Measurements from ENCODE around the gene IFFO2.
A peak's percentile ranks its signal among the peaks of the same experiment; 100 is the strongest.
"Not testable (repeated sequence)": the region's sequence is repeated elsewhere in the genome, so short reads cannot be mapped to it uniquely, and the experiment has no call there.

Gene IFFO2

DNA sequence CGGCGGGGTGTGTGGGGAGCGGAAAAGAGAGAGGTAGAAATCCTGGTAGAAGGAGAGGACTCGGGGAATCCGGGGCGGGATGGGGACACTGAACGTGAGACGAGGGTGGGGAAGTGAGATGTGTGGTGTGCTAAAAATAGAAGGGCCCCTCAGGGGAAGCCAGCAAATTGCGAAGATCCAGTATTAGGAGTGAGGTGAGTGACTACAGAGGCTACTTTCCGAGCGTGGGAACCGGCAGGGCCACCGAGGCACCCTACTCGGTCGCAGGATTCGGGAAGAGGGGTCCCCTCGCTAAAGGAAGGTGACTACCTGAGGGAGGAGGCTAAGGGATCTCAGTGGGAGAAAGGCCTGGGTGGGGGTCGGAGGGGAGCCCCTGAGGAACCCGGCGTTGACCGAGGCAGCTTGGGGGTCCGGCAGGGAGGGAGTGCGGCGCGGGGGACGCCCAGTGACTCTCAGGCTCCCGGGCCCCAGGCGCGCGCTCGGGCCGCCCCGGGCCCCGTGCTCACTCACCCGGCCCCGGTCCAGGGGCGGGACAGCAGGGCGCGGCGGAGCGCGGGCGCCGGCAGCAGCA is 54.4 kb downstream of the IFFO2 start:
- DNase-seq (ENCODE audit: low spot score): peak; percentile 8
- no peaks in the 10 kb centered on the region for H3K9me3 Mint-ChIP-seq
- peaks cover 16% of the 10 kb centered on the region for H3K4me1 Mint-ChIP-seq (ENCODE audit: low read depth)
- H3K36me3 Mint-ChIP-seq (ENCODE audit: low read depth): peaks cover 3% of the 10 kb centered on the region
- H3K27me3 Mint-ChIP-seq (ENCODE audit: low read depth): no peaks in the 10 kb centered on the region
- peak overlapping the region; percentile 87 for H3K4me3 Mint-ChIP-seq
- peak overlapping the region; percentile 96 for H3K27ac Mint-ChIP-seq

DNA sequence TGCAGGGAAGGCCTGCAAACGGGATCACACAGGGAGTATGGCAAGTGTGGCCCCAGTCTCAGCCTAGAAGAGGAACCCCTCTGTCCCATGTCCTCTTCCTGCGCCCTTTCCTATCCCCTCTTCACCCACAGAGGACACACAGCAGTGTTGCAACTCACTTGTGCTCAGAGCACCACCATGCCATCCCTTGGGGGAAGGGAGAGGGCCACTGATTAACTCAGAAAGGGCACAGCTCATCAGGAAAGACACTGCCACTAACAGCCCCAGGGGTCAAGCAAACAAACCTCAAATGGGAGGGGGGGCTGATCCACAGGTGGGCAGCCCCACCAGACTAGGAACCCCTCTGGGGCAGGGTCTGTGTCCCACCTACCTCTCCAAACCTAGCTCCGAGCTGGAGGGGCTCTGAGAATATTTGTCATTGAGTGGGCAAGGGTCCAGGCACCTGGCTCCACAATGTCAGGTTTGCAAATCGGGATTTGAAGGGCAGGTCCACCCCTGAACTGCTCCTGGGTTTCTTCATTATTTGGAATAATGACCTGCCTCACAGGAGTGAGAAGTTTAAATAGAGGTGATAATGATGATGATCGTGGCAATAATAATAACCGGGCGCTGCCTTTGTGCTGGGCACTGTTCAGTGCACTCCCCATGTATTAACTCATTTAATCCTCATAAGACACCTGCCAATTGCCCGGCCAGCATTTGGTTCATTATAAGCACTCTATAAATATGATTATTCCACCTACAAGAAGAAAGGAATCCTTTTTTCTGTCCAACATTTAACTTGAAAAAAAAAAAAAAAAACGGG is 55.1 kb downstream of the IFFO2 start:
- peak overlapping the region; percentile 87 for H3K4me3 Mint-ChIP-seq
- no peak for DNase-seq (ENCODE audit: low spot score)

DNA sequence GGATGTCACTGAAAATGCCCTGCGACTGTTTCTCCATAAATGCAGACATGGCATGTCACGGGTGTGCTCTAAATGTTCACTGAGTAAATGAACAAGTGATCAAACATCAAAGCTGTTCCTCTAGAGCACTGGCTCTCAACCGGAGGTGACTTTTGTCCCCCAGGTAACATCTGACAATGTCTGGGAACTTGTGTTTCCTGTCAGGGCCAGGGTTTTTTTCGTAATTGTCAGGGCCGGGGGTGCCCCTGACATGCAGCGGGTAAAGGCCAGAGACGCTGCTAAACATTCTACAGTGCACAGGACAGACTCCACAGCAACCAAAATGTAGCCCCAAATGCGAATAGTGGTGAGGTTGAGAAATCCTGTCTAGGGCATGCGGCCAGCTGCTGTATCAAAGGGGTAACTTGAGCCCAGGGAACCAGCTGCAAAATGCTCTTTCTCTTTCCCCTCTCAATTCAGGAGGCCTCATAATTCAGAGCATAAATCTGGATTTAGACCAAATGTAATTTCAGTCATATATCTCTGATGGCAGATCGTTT is 56.1 kb downstream of the IFFO2 start:
- no peak overlapping the region for H3K27ac Mint-ChIP-seq

More for the DNA sequence above, 55.1 kb downstream of the IFFO2 start:
- peak overlapping the region; percentile 84 for H3K27ac Mint-ChIP-seq
- H3K4me1 Mint-ChIP-seq (ENCODE audit: low read depth): peaks cover 16% of the 10 kb centered on the region
- H3K36me3 Mint-ChIP-seq (ENCODE audit: low read depth): no peaks in the 10 kb centered on the region
- H3K9me3 Mint-ChIP-seq: no peaks in the 10 kb centered on the region
- H3K27me3 Mint-ChIP-seq (ENCODE audit: low read depth): no peaks in the 10 kb centered on the region

DNA sequence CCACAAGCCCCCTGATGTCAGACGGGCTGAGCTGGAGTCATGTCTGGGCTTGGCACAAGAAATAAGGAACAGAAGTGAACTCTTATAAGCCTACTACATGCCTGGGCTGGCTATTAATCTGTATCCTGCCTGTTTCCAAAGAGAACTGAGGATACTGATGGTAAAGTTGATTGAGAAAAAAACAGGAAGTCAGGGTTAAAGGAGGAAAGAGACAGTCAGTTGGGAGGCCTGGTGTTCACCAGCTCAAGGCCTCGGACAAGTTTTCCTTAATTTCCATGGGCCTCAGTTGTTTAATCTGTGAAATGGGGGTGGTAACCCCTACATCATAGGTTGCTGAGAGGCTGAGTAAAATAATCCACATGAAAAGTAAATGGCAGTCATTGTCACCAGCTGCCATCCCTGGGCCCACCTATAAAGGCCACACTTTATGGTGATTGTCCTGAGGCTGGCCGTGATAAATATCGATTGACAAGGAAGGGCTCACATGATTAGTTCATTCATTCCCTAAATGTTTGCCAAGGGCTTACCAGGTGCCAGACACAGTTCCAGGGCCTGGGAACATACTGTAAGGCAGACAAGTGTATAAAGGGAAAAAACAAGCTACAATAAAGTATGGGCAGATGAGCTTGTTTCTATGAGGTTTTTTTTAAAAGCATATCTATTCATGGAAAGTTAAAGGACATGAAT is 57.0 kb downstream of the IFFO2 start:
- Mint-ChIP-seq H3K4me3 (no peak overlapping the region), H3K4me1 (ENCODE audit: low read depth) (peaks cover 16% of the 10 kb centered on the region), H3K36me3 (ENCODE audit: low read depth) (no peaks in the 10 kb centered on the region), H3K27ac (no peak overlapping the region), H3K9me3 (no peaks in the 10 kb centered on the region), H3K27me3 (ENCODE audit: low read depth) (no peaks in the 10 kb centered on the region)
- DNase-seq (ENCODE audit: low spot score): no peak

More for the DNA sequence above, 56.1 kb downstream of the IFFO2 start:
- H3K4me3 Mint-ChIP-seq: peak overlapping the region; percentile 15
- H3K4me1 Mint-ChIP-seq (ENCODE audit: low read depth): peaks cover 16% of the 10 kb centered on the region
- H3K9me3 Mint-ChIP-seq: no peaks in the 10 kb centered on the region
- no peaks in the 10 kb centered on the region for H3K27me3 Mint-ChIP-seq (ENCODE audit: low read depth)
- no peaks in the 10 kb centered on the region for H3K36me3 Mint-ChIP-seq (ENCODE audit: low read depth)
- no peak for DNase-seq (ENCODE audit: low spot score)

DNA sequence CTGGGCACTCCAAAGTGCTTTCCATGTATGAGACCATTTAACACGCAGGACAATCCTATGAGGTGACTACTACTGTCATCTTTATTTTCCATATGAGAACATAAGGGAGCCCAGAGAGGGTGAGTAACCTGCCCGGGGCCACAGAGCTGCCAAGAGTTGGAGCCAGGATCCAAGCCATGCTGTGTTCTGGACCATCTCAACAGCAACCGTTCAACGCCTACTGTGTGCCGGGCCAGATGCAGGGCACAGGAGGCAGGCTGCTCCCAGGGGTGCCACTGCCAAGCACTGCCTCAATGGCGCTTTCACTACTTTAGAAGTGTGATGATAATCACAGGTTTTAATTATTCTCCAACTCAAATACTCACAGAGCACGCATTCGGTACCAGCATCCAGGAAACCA is 57.9 kb downstream of the IFFO2 start:
- Mint-ChIP-seq H3K36me3 (ENCODE audit: low read depth) (no peaks in the 10 kb centered on the region), H3K4me1 (ENCODE audit: low read depth) (peaks cover 13% of the 10 kb centered on the region), H3K4me3 (no peak overlapping the region), H3K27me3 (ENCODE audit: low read depth) (no peaks in the 10 kb centered on the region), H3K27ac (no peak overlapping the region), H3K9me3 (no peaks in the 10 kb centered on the region)
- DNase-seq (ENCODE audit: low spot score): no peak

DNA sequence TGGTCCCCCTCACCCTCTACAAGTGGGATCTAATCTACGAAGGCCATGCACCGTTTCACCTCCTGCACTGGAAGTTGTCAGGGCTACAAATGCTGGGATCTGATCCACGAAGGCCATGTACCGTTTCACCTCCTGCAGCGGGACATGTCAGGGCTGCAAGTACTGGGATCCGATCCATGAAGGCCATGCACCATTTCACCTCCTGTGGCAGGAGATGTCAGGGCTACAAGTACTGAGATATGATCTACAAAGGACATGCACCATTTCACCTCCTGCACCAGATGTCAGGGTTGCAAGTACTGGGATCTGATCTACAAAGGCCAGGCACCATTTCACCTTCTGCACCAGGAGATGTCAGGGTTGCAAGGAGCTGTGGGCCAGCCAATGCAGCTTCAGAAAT is 61.2 kb downstream of the IFFO2 start:
- Mint-ChIP-seq H3K4me3 (no peak overlapping the region), H3K4me1 (ENCODE audit: low read depth) (no peaks in the 10 kb centered on the region), H3K36me3 (ENCODE audit: low read depth) (no peaks in the 10 kb centered on the region), H3K27me3 (ENCODE audit: low read depth) (no peaks in the 10 kb centered on the region), H3K9me3 (no peaks in the 10 kb centered on the region), H3K27ac (no peak overlapping the region)
- no peak for DNase-seq (ENCODE audit: low spot score)

DNA sequence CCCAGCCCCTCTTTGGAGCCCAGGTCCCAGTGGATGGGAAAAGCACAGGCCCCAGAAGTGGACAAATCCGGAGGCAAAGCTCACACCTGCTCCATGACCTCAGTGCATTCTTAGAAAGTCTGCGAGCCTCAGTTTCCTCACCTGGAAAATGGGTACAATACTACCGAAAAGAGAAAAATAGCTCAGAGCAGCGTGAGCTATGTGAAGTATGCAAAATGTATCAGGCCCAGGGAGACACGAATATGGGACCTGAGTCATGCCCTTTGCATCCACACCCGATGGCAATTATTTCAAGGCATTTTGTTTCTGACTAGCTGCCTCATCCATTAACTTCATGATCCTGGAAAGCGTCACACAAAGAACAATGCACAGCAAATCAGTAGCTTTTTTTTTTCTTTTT is 63.4 kb downstream of the IFFO2 start:
- H3K36me3 Mint-ChIP-seq (ENCODE audit: low read depth): no peaks in the 10 kb centered on the region
- no peak for DNase-seq (ENCODE audit: low spot score)
- no peaks in the 10 kb centered on the region for H3K9me3 Mint-ChIP-seq

DNA sequence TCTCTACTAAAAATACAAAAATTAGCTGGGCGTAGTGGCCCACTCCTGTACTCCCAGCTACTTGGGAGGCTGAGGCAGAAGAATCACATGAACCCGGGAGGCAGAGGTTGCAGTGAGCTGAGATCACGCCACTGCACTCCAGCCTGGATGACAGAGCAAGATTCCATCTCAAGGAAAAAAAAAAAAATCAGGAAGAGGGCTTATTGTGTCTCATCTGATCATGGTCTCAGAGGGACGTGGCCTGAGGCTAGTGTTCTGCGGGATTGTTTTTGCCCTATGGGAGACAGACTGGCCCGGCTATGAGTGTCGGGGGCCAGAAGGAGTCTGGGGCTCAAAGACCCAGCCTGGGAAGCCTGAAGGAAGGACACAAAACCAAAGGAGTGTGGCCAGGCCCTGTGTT is 64.6 kb downstream of the IFFO2 start:
- H3K9me3 Mint-ChIP-seq; H3K36me3 Mint-ChIP-seq (ENCODE audit: low read depth): not testable (repeated sequence)

More for the DNA sequence above, 63.4 kb downstream of the IFFO2 start:
- no peaks in the 10 kb centered on the region for H3K27me3 Mint-ChIP-seq (ENCODE audit: low read depth)
- no peak overlapping the region for H3K4me3 Mint-ChIP-seq
- no peaks in the 10 kb centered on the region for H3K4me1 Mint-ChIP-seq (ENCODE audit: low read depth)
- no peak overlapping the region for H3K27ac Mint-ChIP-seq

DNA sequence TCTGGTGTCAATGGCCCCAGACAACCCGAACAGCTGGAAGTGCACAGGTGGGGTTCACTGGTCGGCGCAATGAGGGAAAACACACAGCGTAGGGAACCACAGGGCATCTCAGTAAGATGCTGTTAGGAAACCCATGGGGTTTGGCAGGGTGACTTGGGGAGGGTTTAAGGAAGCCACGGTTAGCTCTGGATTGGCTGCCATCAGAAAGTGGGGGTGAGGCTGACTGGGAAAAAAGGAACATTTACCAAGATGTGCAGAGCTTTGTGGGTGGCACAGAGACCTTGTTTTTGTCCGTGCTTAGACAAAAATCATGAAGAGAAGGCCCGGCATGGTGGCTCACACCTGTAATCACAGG is 65.1 kb downstream of the IFFO2 start:
- no peak overlapping the region for H3K27ac Mint-ChIP-seq
- H3K4me1 Mint-ChIP-seq (ENCODE audit: low read depth): no peaks in the 10 kb centered on the region
- no peaks in the 10 kb centered on the region for H3K27me3 Mint-ChIP-seq (ENCODE audit: low read depth)
- H3K9me3 Mint-ChIP-seq: no peaks in the 10 kb centered on the region
- no peak for DNase-seq (ENCODE audit: low spot score)
- no peaks in the 10 kb centered on the region for H3K36me3 Mint-ChIP-seq (ENCODE audit: low read depth)
- no peak overlapping the region for H3K4me3 Mint-ChIP-seq

More for the DNA sequence above, 64.6 kb downstream of the IFFO2 start:
- not testable (repeated sequence) for H3K27me3 Mint-ChIP-seq (ENCODE audit: low read depth); H3K4me3 Mint-ChIP-seq; H3K4me1 Mint-ChIP-seq (ENCODE audit: low read depth); H3K27ac Mint-ChIP-seq; DNase-seq (ENCODE audit: low spot score)

DNA sequence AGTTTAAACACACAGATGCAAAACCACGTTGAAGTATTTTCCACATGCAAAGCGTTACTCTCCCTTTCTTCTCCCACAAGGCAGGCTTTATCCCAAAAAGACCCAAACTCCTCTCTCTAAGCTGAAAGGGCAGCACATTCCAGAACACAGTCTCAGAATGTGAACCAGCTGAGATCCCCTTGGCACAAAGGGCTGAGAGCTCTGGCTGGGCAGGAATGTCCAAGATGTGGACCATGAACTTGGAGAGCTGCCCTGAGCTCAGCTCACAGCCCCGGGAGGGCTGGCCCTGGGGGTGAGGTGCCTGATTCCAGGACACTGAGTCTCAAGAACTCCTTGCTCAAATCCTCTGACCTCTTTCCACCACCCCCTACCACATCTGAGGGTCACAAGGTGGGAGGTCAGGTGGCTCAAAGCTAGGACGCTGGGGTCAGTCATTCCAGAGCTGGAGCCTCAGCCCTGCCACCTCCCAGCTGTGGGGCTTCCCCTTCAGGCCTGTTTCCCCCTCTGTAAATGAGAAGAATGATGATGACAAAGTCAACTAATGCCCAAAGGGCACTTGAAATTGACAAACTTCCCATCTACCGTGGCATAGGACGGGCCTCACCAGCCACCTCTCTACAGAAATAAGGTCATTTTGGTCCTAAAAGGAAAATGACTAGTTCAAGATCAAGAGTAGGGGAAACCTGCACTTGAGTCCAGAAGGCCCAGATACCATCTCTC is 65.6 kb downstream of the IFFO2 start:
- Mint-ChIP-seq H3K36me3 (ENCODE audit: low read depth) (no peaks in the 10 kb centered on the region), H3K27ac (no peak overlapping the region), H3K27me3 (ENCODE audit: low read depth) (no peaks in the 10 kb centered on the region), H3K9me3 (no peaks in the 10 kb centered on the region), H3K4me3 (no peak overlapping the region), H3K4me1 (ENCODE audit: low read depth) (no peaks in the 10 kb centered on the region)
- DNase-seq (ENCODE audit: low spot score): no peak

DNA sequence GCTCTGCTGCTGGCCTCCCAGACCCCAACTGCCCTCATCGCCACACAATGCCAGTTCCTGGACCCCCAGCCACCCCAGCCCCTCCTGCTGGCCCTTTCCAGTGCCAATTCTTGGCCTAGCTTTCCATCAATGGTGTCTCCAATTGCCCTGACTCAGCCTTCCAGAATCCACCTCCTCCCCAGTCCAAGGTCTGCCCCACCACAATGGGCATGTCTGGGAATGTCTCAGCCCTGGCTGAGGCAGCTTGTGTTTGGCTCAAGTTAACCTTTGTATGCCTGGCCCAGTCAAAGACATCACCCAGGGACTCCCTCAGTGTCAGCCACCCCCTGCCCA is 70.5 kb downstream of the IFFO2 start:
- no peak for DNase-seq (ENCODE audit: low spot score)
- H3K27me3 Mint-ChIP-seq (ENCODE audit: low read depth): no peaks in the 10 kb centered on the region
- H3K36me3 Mint-ChIP-seq (ENCODE audit: low read depth): no peaks in the 10 kb centered on the region
- H3K9me3 Mint-ChIP-seq: no peaks in the 10 kb centered on the region
- H3K4me1 Mint-ChIP-seq (ENCODE audit: low read depth): no peaks in the 10 kb centered on the region
- H3K27ac Mint-ChIP-seq: no peak overlapping the region
- no peak overlapping the region for H3K4me3 Mint-ChIP-seq

DNA sequence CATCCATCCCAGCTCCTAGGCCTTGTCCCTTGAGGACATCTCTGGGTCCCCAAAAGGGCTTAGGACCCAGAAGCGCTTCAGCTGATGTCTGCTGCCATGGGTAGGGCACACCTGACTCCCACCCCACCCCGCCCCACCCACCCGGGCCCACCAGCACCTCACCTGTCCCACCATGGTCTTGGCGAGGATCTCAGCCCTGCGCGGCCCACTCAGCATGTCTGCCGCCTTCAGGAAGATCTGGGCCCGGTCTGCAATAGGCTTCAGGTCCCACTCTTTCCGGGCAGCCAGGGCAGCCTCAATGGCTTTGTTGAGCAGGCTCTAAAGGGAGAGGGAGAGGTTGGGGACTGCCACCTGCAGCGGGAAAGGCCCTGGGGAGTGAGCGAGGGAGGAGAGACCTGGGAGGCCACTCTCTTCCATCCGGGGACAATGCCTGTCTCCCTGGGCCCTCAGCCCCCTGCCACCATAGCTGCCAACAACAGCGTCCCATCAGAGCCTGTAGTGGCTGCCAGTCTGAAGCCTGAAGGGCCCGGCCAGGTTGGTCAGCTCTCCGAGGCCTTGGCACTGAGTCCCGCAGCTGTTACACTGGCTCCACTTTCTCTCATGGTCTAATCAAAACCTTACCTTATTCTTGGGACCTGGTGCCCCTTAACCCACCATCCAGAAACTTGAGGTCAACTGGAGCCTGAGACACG is 71.0 kb downstream of the IFFO2 start:
- no peaks in the 10 kb centered on the region for H3K27me3 Mint-ChIP-seq (ENCODE audit: low read depth)
- H3K4me3 Mint-ChIP-seq: no peak overlapping the region
- no peaks in the 10 kb centered on the region for H3K4me1 Mint-ChIP-seq (ENCODE audit: low read depth)
- H3K9me3 Mint-ChIP-seq: no peaks in the 10 kb centered on the region
- no peaks in the 10 kb centered on the region for H3K36me3 Mint-ChIP-seq (ENCODE audit: low read depth)
- H3K27ac Mint-ChIP-seq: no peak overlapping the region
- DNase-seq (ENCODE audit: low spot score): no peak

DNA sequence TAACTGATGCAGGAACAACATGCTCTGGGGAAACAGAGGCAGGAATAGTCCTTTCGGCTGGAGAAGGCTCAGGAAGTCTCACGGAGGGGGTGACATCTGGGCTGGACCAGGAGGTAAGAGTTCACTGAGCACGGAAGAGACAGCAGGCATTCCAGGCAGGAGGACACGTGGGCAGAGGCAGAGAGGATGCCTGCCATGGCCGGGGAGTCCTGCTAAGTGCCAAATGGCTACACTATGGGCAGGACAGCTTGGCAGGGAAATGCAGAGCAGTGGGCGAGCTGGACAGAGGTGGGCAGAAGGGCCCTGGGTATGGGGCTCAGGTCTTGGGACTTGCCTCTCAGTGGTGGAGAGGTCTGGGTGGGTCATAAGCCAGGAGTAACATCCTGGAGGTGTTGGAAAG is 71.7 kb downstream of the IFFO2 start:
- H3K4me3 Mint-ChIP-seq: no peak overlapping the region
- H3K4me1 Mint-ChIP-seq (ENCODE audit: low read depth): no peaks in the 10 kb centered on the region
- H3K27ac Mint-ChIP-seq: no peak overlapping the region
- no peaks in the 10 kb centered on the region for H3K27me3 Mint-ChIP-seq (ENCODE audit: low read depth)
- H3K9me3 Mint-ChIP-seq: no peaks in the 10 kb centered on the region
- DNase-seq (ENCODE audit: low spot score): no peak
- H3K36me3 Mint-ChIP-seq (ENCODE audit: low read depth): no peaks in the 10 kb centered on the region

Data from T-helper 2 cell treated with Interferon-gamma antibody and Interleukin-4, amounts not matched to agents 5 μg/mL and 100 μg/mL, for 36 hours (primary cell).